ENCODE measurements around the gene PSMA2. TPM values are rescaled to one million over a fixed set of nuclear protein-coding genes. Genes with fewer than 3 reads are reported as not detected.

The PSMA2 gene
- 100 and 106 TPM in 2 replicates for total RNA-seq (2012; rRNA removed)

DNA sequence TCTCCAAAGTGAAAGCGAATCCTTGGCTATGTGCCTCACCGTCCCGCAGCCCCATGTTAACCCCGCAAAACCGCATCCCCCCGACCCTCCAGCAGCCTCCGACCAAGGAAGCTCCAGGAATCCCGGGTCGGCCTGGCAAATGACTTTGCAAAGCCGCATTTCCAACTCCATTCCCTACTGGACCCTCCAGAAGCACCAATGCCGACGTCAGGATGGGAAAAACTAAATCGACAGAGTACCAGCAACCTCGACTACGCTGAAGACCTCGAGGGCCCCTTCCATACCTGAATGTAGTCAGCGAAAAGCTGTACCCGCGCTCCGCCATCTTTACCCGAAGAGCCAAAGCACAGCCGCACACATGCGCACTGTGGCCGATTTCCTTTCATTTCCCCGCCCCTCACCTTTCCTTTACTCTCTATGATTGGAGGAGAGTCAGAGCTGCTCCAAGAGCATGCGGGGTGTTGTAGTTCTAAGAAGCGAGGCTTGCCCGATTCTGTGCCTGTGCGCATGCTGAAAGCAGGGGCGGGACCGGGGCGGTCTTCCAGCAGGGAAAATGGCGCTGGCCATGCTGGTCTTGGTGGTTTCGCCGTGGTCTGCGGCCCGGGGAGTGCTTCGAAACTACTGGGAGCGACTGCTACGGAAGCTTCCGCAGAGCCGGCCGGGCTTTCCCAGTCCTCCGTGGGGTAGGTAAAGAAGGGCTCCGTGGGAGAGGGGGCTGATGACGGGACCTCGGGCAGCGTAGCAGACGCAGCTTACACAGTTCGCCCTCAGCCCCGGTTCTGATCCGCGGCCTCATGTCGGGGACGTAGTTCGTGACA, at the start of gene PSMA2, which contains the start of gene MRPL32:
TSS of gene PSMA2 (minus strand) at position 341 of the 818 bp plus-strand sequence. CDS start at position 325, 16 bp downstream.
TSS of gene MRPL32 (plus strand) at position 543 of the 818 bp plus-strand sequence. CDS start at position 554, 11 bp downstream.
- Histone ChIP-seq H3K4me3 (ENCODE audit: low read length) (peak within 1 kb of the TSS; percentile 97), H3K27me3 (ENCODE audit: control insufficient read depth, insufficient read depth, low read length) (no peaks in the 10 kb centered on the region), H3K9me3 (replicated peaks; ENCODE audit: low read length) (no peaks in the 10 kb centered on the region), H3K4me1 (ENCODE audit: control insufficient read depth, insufficient read depth, low read length) (peaks cover 28% of the 10 kb centered on the region), H3K36me3 (ENCODE audit: insufficient read depth, low read length) (peaks cover 19% of the 10 kb centered on the region), H3K9ac (ENCODE audit: low read depth, low read length) (peak within 1 kb of the TSS; percentile 92), H3K4me2 (ENCODE audit: low read length) (peak within 1 kb of the TSS; percentile 88)

DNA sequence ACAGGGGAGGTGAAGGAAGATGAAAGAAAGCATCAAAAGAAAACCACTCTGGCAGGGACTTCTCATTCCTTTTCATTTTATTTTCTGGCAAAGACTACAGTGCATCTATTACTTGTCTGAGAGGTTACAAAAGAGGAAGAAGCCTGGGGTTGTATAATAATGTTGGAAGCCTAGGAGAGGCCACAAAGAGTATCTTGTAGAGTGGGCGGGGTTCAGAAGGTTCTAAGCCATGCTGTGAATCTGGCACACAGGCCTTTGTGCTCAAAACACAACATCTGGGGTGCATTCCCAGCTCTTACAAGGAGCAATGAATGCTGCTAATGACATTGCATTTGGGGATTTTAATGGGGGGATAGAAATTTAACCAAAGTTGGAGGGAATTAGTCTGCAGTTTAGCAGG, 49.6 kb upstream of the PSMA2 start:
- peaks cover 14% of the 10 kb centered on the region for H3K27me3 ChIP-seq (ENCODE audit: control insufficient read depth, insufficient read depth, low read length)
- no peaks in the 10 kb centered on the region for H3K9me3 ChIP-seq (replicated peaks; ENCODE audit: low read length)
- H3K9ac ChIP-seq (ENCODE audit: low read depth, low read length) = no peak overlapping the region
- no peaks in the 10 kb centered on the region for H3K36me3 ChIP-seq (ENCODE audit: insufficient read depth, low read length)
- H3K4me2 ChIP-seq (ENCODE audit: low read length) = no peak overlapping the region
- no peak overlapping the region for H3K4me3 ChIP-seq (ENCODE audit: low read length)
- H3K4me1 ChIP-seq (ENCODE audit: control insufficient read depth, insufficient read depth, low read length) = no peaks in the 10 kb centered on the region

DNA sequence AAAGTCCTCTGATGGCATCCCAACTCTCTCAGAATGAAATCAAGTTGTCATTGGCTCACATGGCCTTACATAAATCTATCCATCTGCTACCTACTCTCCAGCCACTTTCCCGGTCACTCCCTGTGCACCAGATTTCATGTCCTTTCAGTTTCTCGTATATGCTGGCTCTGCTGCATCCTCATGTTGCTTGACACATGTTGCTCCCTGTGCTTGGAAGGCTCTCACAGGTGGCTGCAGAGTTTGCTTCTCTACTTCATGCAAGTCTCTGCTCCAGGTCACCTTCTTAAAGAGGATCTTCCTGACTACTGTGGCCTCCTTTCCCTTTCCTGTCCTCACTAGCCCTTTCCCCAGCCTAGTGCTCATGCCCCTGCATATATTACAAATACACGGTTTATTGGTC, 48.5 kb upstream of the PSMA2 start:
- H3K4me3 ChIP-seq (ENCODE audit: low read length) = no peak overlapping the region
- H3K27me3 ChIP-seq (ENCODE audit: control insufficient read depth, insufficient read depth, low read length) = peaks cover 14% of the 10 kb centered on the region
- no peaks in the 10 kb centered on the region for H3K36me3 ChIP-seq (ENCODE audit: insufficient read depth, low read length)
- H3K9me3 ChIP-seq (replicated peaks; ENCODE audit: low read length) = no peaks in the 10 kb centered on the region
- no peak overlapping the region for H3K4me2 ChIP-seq (ENCODE audit: low read length)
- H3K9ac ChIP-seq (ENCODE audit: low read depth, low read length) = no peak overlapping the region
- H3K4me1 ChIP-seq (ENCODE audit: control insufficient read depth, insufficient read depth, low read length) = no peaks in the 10 kb centered on the region

DNA sequence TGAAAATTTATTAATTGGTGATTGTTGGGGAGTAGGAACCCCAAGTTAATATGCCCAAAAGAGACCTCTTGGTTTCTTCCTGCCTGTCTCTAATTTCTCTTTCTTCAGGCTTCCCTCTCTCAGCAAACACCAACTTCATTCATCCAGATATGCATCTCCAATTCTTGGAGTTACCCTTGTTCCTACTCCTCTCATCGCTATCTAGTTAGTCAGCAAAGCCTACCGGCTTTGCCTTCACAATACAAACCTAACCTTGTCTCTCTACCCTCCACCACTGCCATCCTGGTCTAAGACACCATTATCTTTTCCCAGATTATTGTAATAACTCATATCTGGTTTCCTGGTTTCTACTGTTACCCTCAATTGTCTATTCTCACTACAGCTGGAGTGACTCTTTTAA, 48.1 kb upstream of the PSMA2 start:
- Histone ChIP-seq H3K4me3 (ENCODE audit: low read length) (no peak overlapping the region), H3K27me3 (ENCODE audit: control insufficient read depth, insufficient read depth, low read length) (peaks cover 14% of the 10 kb centered on the region), H3K4me1 (ENCODE audit: control insufficient read depth, insufficient read depth, low read length) (no peaks in the 10 kb centered on the region), H3K9me3 (replicated peaks; ENCODE audit: low read length) (no peaks in the 10 kb centered on the region), H3K4me2 (ENCODE audit: low read length) (no peak overlapping the region), H3K9ac (ENCODE audit: low read depth, low read length) (no peak overlapping the region), H3K36me3 (ENCODE audit: insufficient read depth, low read length) (no peaks in the 10 kb centered on the region)

DNA sequence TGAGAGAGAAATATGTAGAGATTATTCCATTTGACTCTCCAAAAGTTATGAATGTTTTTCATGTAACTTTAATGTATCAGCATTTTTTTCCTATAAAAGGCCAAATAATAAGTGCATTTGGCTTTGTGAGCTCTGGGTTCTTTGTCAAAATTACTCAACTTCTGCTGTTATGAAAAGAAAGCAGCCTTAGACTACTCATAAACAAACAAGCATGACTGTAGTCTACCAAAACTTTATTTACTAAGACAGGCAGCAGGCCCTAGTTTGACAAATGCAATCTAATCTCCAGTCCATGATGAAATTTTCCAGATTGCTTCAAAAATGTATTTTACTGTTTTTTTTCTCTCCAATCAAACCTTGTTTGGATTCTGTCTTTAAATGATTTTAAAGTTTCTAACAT, 46.5 kb upstream of the PSMA2 start:
- H3K27me3 ChIP-seq (ENCODE audit: control insufficient read depth, insufficient read depth, low read length) = peaks cover 14% of the 10 kb centered on the region

DNA sequence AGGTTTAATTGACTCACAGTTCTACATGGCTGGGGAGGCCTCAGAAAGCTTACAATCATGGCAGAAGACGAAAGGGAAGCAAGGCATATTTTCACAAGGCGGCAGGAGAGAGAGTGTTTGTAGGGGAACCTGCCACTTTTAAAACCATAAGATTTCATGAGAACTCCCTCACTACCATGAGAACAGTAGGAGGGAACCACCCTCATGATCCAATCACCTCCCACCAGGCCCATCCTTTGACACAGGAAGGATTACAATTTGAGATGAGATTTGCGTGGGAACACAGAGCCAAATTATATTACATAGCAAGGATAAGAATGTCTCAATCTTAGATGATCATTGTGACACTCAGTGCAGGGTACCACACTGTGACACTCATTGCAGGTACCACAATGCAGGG, 44.4 kb upstream of the PSMA2 start:
- H3K4me2 ChIP-seq (ENCODE audit: low read length) = no peak overlapping the region
- H3K27me3 ChIP-seq (ENCODE audit: control insufficient read depth, insufficient read depth, low read length) = peaks cover 14% of the 10 kb centered on the region
- no peaks in the 10 kb centered on the region for H3K36me3 ChIP-seq (ENCODE audit: insufficient read depth, low read length)
- peaks cover 24% of the 10 kb centered on the region for H3K4me1 ChIP-seq (ENCODE audit: control insufficient read depth, insufficient read depth, low read length)
- H3K4me3 ChIP-seq (ENCODE audit: low read length) = no peak overlapping the region
- no peaks in the 10 kb centered on the region for H3K9me3 ChIP-seq (replicated peaks; ENCODE audit: low read length)
- H3K9ac ChIP-seq (ENCODE audit: low read depth, low read length) = no peak overlapping the region

More for the DNA sequence above, 46.5 kb upstream of the PSMA2 start:
- H3K4me2 ChIP-seq (ENCODE audit: low read length) = no peak overlapping the region
- no peak overlapping the region for H3K9ac ChIP-seq (ENCODE audit: low read depth, low read length)
- no peaks in the 10 kb centered on the region for H3K36me3 ChIP-seq (ENCODE audit: insufficient read depth, low read length)
- peaks cover 9% of the 10 kb centered on the region for H3K4me1 ChIP-seq (ENCODE audit: control insufficient read depth, insufficient read depth, low read length)
- no peaks in the 10 kb centered on the region for H3K9me3 ChIP-seq (replicated peaks; ENCODE audit: low read length)
- no peak overlapping the region for H3K4me3 ChIP-seq (ENCODE audit: low read length)

DNA sequence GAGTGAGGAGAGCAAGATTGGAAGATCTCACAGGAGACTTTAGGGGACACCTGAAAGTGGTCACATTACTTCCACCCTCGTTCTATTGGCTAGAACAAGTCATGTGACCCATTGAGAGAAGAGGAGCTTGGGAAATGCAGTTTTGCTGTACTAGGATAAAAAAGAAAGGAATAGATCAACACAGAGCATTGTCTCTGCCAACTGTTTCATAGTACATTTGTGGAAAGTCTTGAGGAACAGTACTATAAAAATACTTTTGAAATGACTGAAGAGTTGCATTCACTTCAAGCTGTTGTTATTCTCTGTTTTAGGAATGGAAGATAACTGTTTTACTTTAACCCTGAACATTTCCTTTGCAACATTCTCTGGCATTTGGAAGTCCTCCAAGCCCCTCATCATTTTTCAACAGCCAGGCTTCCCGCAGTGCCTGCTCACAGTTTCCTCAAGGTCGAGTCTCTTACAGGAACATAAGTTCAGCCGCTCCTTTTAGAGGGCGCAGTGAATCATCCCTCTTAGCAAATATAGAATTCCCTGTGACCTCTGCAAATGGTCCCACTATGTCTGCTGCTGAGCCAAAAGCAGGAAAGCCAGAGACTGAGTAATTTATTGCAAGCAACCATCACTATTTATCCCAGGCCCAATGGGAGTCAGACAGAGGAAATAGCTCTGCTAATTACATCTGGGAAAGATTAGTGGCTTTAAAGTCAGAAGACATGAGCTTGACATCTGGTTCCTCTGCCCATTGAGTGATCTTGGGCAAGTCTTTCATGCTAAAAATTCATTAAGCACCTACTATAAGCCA, 40.9 kb upstream of the PSMA2 start:
- no peaks in the 10 kb centered on the region for H3K36me3 ChIP-seq (ENCODE audit: insufficient read depth, low read length)
- H3K4me1 ChIP-seq (ENCODE audit: control insufficient read depth, insufficient read depth, low read length) = peaks cover 24% of the 10 kb centered on the region
- H3K4me3 ChIP-seq (ENCODE audit: low read length) = peak overlapping the region; percentile 43
- no peaks in the 10 kb centered on the region for H3K9me3 ChIP-seq (replicated peaks; ENCODE audit: low read length)
- peak overlapping the region; percentile 81 for H3K4me2 ChIP-seq (ENCODE audit: low read length)
- no peaks in the 10 kb centered on the region for H3K27me3 ChIP-seq (ENCODE audit: control insufficient read depth, insufficient read depth, low read length)
- H3K9ac ChIP-seq (ENCODE audit: low read depth, low read length) = peak overlapping the region; percentile 28

DNA sequence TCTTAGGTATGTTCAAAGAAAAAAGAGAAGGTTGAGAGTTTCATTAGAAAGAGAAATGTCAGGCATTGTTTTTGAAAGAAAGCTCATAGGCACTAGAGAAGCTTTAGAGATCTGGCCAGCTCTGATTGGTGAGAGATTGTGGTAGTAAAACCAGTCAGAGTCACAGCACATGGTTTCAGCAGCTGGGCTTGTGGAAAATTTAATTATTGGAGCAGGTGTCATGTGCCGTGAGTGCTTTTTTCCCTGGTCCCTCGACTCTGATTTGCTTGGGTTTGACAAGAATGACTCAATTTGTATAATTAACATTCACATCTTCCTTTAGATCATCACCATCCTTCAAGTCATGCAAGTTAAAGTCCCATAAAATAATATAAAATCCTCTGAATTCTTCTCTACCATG, 35.4 kb upstream of the PSMA2 start:
- Histone ChIP-seq H3K27me3 (ENCODE audit: control insufficient read depth, insufficient read depth, low read length) (no peaks in the 10 kb centered on the region), H3K9me3 (replicated peaks; ENCODE audit: low read length) (no peaks in the 10 kb centered on the region), H3K4me1 (ENCODE audit: control insufficient read depth, insufficient read depth, low read length) (peaks cover 21% of the 10 kb centered on the region), H3K36me3 (ENCODE audit: insufficient read depth, low read length) (no peaks in the 10 kb centered on the region), H3K4me2 (ENCODE audit: low read length) (no peak overlapping the region), H3K9ac (ENCODE audit: low read depth, low read length) (no peak overlapping the region), H3K4me3 (ENCODE audit: low read length) (no peak overlapping the region)

DNA sequence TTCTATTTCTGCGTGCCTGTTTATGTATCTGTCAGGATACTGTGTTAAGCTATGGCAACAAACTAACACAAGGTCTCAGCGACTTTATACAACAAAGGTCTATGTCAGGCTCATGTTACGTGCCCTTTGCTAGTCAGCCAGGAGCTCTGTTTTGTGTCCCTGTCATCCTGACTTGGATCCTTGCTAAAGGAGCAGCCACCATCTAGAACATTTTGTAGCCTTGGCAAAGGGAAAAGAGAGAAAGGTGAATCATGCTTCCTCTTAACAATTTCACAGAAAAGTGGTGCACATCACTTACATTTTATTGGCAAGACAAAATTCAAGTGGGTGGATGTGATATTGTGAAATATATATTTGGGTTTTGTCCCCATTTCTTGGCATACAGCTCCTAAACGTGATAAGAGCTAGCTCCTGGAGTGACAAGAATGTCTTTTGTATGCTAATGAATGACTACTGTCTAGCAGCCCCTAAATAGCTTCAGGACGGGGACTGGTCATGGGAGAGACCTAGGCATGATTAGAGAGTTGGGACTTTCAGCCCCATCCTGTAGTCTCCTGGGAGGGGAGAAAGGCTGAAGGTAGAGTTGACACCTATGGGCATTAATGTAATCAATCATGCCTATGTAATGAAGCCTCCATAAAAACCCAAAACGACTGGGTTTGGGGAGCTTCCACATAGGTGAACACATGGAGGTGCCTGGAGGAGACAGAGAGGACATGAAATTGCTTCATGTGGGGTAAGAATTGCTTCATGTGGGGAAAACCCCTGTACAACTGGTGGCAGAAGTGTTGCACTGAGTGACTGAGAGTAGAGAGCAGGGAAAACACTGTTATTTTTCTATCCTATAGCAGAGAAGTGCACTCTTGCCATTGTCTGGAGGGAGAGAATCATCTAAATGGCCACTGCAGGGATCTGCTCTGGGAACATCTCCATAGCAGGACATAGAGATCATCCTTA, 33.2 kb upstream of the PSMA2 start:
- Histone ChIP-seq H3K4me2 (ENCODE audit: low read length) (no peak overlapping the region), H3K9ac (ENCODE audit: low read depth, low read length) (no peak overlapping the region), H3K36me3 (ENCODE audit: insufficient read depth, low read length) (no peaks in the 10 kb centered on the region), H3K27me3 (ENCODE audit: control insufficient read depth, insufficient read depth, low read length) (peaks cover 5% of the 10 kb centered on the region), H3K4me3 (ENCODE audit: low read length) (no peak overlapping the region), H3K9me3 (replicated peaks; ENCODE audit: low read length) (no peaks in the 10 kb centered on the region), H3K4me1 (ENCODE audit: control insufficient read depth, insufficient read depth, low read length) (peaks cover 12% of the 10 kb centered on the region)

DNA sequence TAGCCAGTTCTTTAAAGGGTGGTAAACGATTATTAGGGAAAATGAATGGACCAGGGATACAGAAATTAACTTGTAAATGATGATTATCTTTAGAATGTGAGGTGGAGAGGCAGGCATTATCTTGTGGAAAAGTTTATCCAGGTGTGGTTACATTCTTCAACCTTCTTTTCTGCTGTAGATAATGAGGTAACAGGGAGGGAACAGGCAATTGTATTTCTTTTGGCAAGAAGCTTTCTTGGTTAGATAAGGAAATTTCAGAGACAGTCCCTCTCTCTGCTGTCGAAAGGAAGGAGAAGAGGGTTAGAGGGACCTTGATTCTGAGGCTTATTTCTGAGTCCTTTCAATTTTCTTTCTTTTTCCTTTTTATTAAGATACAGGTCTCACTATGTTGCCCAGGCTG, 32.3 kb upstream of the PSMA2 start:
- H3K4me3 ChIP-seq (ENCODE audit: low read length) = no peak overlapping the region
- H3K9ac ChIP-seq (ENCODE audit: low read depth, low read length) = no peak overlapping the region
- peaks cover 3% of the 10 kb centered on the region for H3K9me3 ChIP-seq (replicated peaks; ENCODE audit: low read length)
- H3K4me1 ChIP-seq (ENCODE audit: control insufficient read depth, insufficient read depth, low read length) = peaks cover 12% of the 10 kb centered on the region
- H3K4me2 ChIP-seq (ENCODE audit: low read length) = no peak overlapping the region
- H3K27me3 ChIP-seq (ENCODE audit: control insufficient read depth, insufficient read depth, low read length) = peaks cover 5% of the 10 kb centered on the region
- no peaks in the 10 kb centered on the region for H3K36me3 ChIP-seq (ENCODE audit: insufficient read depth, low read length)

DNA sequence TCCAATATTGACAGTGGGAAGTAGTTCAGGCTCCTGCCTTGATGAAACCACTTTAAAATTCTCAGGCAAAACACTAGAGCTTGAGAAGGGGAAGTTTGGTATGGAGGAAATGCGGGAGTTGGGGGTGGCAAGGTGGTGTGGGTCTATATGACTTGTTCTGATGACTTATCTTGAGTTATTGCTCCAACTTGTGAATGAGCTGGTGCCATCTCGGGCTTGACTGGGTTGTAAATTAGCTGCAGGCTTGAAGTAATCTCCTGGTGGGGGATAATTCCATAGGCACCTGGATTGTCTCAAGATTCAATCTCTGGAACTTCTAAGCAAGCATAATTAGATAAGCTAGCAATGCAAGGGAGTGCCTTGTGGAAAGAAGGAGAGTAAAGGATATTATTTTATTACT, 29.2 kb upstream of the PSMA2 start:
- Histone ChIP-seq H3K9ac (ENCODE audit: low read depth, low read length) (no peak overlapping the region), H3K4me2 (ENCODE audit: low read length) (no peak overlapping the region), H3K9me3 (replicated peaks; ENCODE audit: low read length) (peaks cover 3% of the 10 kb centered on the region), H3K36me3 (ENCODE audit: insufficient read depth, low read length) (no peaks in the 10 kb centered on the region), H3K27me3 (ENCODE audit: control insufficient read depth, insufficient read depth, low read length) (peaks cover 5% of the 10 kb centered on the region), H3K4me1 (ENCODE audit: control insufficient read depth, insufficient read depth, low read length) (peaks cover 12% of the 10 kb centered on the region), H3K4me3 (ENCODE audit: low read length) (no peak overlapping the region)

Measured in skeletal muscle satellite cell (primary cell).